Activated B cell treated with CpG ODN at 0.5 μM for 24 hours (primary cell): ENCODE results near the gene SOD2. TPM values are rescaled to one million over a fixed set of nuclear protein-coding genes. Genes with fewer than 3 reads are reported as not detected.
"Not testable (repeated sequence)": the region's sequence is repeated elsewhere in the genome, so short reads cannot be mapped to it uniquely, and the experiment has no call there.

Experiments
- ATAC-seq: fragments of 200-7000 bp; cut with Tn5 transposase; one replicate; pipeline ENCODE4 v1.10.0; 2021; ENCODE audit warnings: low read depth, mild to moderate bottlenecking, moderate library complexity
- CTCF ChIA-PET: fragments of 350-600 bp; sonication (Branson Sonifier 250); formaldehyde crosslinking; loops from one replicate; lab custom pipeline; 2021; ENCODE audit warnings: antibody characterized with exemption; lab: Charles Lee
- POLR2A ChIA-PET: fragments of 350-600 bp; sonication (Branson Sonifier 250); formaldehyde crosslinking; loops from one replicate; lab custom pipeline; 2021; ENCODE audit warnings: antibody characterized with exemption; lab: Charles Lee
- DNase-seq: peaks from one replicate; pipeline ENCODE4 v3.0.0; 2022
- H3K27ac Mint-ChIP-seq: one replicate; pipeline ENCODE4 v1.8.0; 2020; ENCODE audit warnings: mixed read lengths
- H3K27me3 Mint-ChIP-seq: one replicate; pipeline ENCODE4 v1.8.0; 2021; ENCODE audit warnings: mixed read lengths
- H3K36me3 Mint-ChIP-seq: one replicate; pipeline ENCODE4 v1.8.0; 2021; ENCODE audit warnings: low read depth, mixed read lengths
- H3K4me1 Mint-ChIP-seq: one replicate; pipeline ENCODE4 v1.8.0; 2021; ENCODE audit warnings: mixed read lengths
- H3K4me3 Mint-ChIP-seq: one replicate; pipeline ENCODE4 v1.8.0; 2020; ENCODE audit warnings: mild to moderate bottlenecking, mixed read lengths
- H3K9me3 Mint-ChIP-seq: one replicate; pipeline ENCODE4 v1.8.0; 2020; ENCODE audit warnings: mixed read lengths
- CTCF ChIP-seq: fragments of 200-600 bp; IDR thresholded peaks from one replicate; pipeline ENCODE4 v1.8.0; 2022; ENCODE audit warnings: antibody characterized with exemption, mild to moderate bottlenecking
- intact Hi-C: fragments of 100-400 bp; cut with micrococcal nuclease; formaldehyde crosslinking; loops from one replicate; pipeline ENCODE4 v1.15.1; 2024
- total RNA-seq: library from RNA; stranded (reverse); gene quantifications from 2 replicates; pipeline ENCODE4 v1.2.3, GENCODE V29; 2022

Gene SOD2
- total RNA-seq, 1 donor from 2014 or later: 98.2 TPM

GRCh38 chr6:159692303-159693127 is 526 bp downstream of the SOD2 start:
- TF ChIP-seq CTCF: no peak
- Mint-ChIP-seq H3K27me3 (no peaks in the 10 kb centered on the region), H3K4me3 (peak overlapping the region; percentile 94), H3K27ac (peak overlapping the region; percentile 92), H3K9me3 (no peaks in the 10 kb centered on the region), H3K36me3 (peaks cover 27% of the 10 kb centered on the region), H3K4me1 (peaks cover 36% of the 10 kb centered on the region)
- POLR2A ChIA-PET: interaction anchor here (0.9 to 6.4 kb wide), 10 partner anchors 9 to 586 kb away, joined by 3 to 95 read pairs (median 6); partner anchors contain the start of genes ACAT2, MRPL18, TCP1 and WTAP
- intact Hi-C loops: loop anchor here (1.0 to 10.0 kb wide), 6 partner anchors 35 to 842 kb away; partner anchors contain the start of genes MRPL18 and WTAP
- DNase-seq: no peak
- ATAC-seq: peak; percentile 34
- CTCF ChIA-PET: interaction anchor here (1.2 to 3.1 kb wide), 6 partner anchors 28 to 377 kb away, joined by 3 to 11 read pairs (median 6); no protein-coding TSS in a partner anchor

GRCh38 chr6:159691963-159692287 is 1.1 kb downstream of the SOD2 start:
- intact Hi-C loops: loop anchor here (1.0 to 10.0 kb wide), 8 partner anchors 70 to 843 kb away; partner anchors contain the start of gene ACAT2
- no peak for ATAC-seq
- H3K36me3 Mint-ChIP-seq: peaks cover 32% of the 10 kb centered on the region
- H3K9me3 Mint-ChIP-seq: no peaks in the 10 kb centered on the region
- peak overlapping the region; percentile 94 for H3K4me3 Mint-ChIP-seq
- peaks cover 36% of the 10 kb centered on the region for H3K4me1 Mint-ChIP-seq
- H3K27me3 Mint-ChIP-seq: no peaks in the 10 kb centered on the region
- POLR2A ChIA-PET: interaction anchor here (0.9 to 6.4 kb wide), 6 partner anchors 10 to 287 kb away, joined by 3 to 95 read pairs (median 6); partner anchors contain the start of genes ACAT2, MRPL18, TCP1 and WTAP
- no peak for TF ChIP-seq CTCF
- DNase-seq: no peak
- CTCF ChIA-PET: interaction anchor here (1.2 to 3.1 kb wide), 9 partner anchors 28 to 377 kb away, joined by 3 to 11 read pairs (median 5); partner anchors contain the start of genes MRPL18 and WTAP
- H3K27ac Mint-ChIP-seq: peak overlapping the region; percentile 92

GRCh38 chr6:159691133-159691962 is 1.7 kb downstream of the SOD2 start:
- no peak for TF ChIP-seq CTCF
- peak overlapping the region; percentile 94 for H3K4me3 Mint-ChIP-seq
- H3K9me3 Mint-ChIP-seq: no peaks in the 10 kb centered on the region
- H3K27ac Mint-ChIP-seq: peak overlapping the region; percentile 92
- no peaks in the 10 kb centered on the region for H3K27me3 Mint-ChIP-seq
- ChIA-PET CTCF (interaction anchor here (1.1 to 3.1 kb wide), 8 partner anchors 29 to 378 kb away, joined by 3 to 11 read pairs (median 6); partner anchors contain the start of genes MRPL18 and WTAP), POLR2A (interaction anchor here (0.6 to 6.4 kb wide), 6 partner anchors 16 to 846 kb away, joined by 3 to 95 read pairs (median 4); partner anchors contain the start of genes ACAT2, MRPL18, TCP1 and WTAP)
- intact Hi-C loops: loop anchor here (1.0 to 10.0 kb wide), 5 partner anchors 71 to 765 kb away; partner anchors contain the start of gene ACAT2
- H3K4me1 Mint-ChIP-seq: peaks cover 36% of the 10 kb centered on the region
- no peak for DNase-seq
- H3K36me3 Mint-ChIP-seq: peaks cover 36% of the 10 kb centered on the region
- ATAC-seq: no peak

GRCh38 chr6:159690135-159690534 is 2.9 kb downstream of the SOD2 start:
- H3K4me1 Mint-ChIP-seq: peaks cover 34% of the 10 kb centered on the region
- DNase-seq, H3K4me3 Mint-ChIP-seq, ATAC-seq, H3K9me3 Mint-ChIP-seq, H3K27ac Mint-ChIP-seq, H3K27me3 Mint-ChIP-seq: not testable (repeated sequence)
- ChIA-PET CTCF (interaction anchor here (1.1 to 3.1 kb wide), 4 partner anchors 37 to 254 kb away, joined by 3 to 7 read pairs (median 4); partner anchors contain the start of gene WTAP), POLR2A (interaction anchor here (0.7 to 6.4 kb wide), 2 partner anchors 38 to 335 kb away, joined by 6 to 95 read pairs; partner anchors contain the start of gene WTAP)
- H3K36me3 Mint-ChIP-seq: peaks cover 45% of the 10 kb centered on the region
- intact Hi-C loops: loop anchor here (10.0 kb wide), 1 partner anchor 375 kb away; no protein-coding TSS in a partner anchor

GRCh38 chr6:159689001-159689400 is 4.0 kb downstream of the SOD2 start:
- no peaks in the 10 kb centered on the region for H3K9me3 Mint-ChIP-seq
- DNase-seq: no peak
- peaks cover 23% of the 10 kb centered on the region for H3K4me1 Mint-ChIP-seq
- ChIA-PET POLR2A (interaction anchor here (1.6 kb wide), 1 partner anchor 101 kb away, joined by 8 read pairs; the partner anchor contains the start of gene MRPL18), CTCF (interaction anchor here (1.2 to 1.4 kb wide), 2 partner anchors 174 to 845 kb away, joined by 4 read pairs; no protein-coding TSS in a partner anchor)
- intact Hi-C loops: no loop called here
- no peak overlapping the region for H3K4me3 Mint-ChIP-seq
- H3K27ac Mint-ChIP-seq: no peak overlapping the region
- no peak for TF ChIP-seq CTCF
- H3K27me3 Mint-ChIP-seq: no peaks in the 10 kb centered on the region
- H3K36me3 Mint-ChIP-seq: peaks cover 50% of the 10 kb centered on the region
- no peak for ATAC-seq
